Measurements from ENCODE around the gene SIX6.

GRCh38 chr14:60506462-60506984, 2.4 kb upstream of the SIX6 start:
- no peak for TF ChIP-seq CTCF (IDR thresholded peaks at IDR 0.05)
- no peak for TF ChIP-seq POLR2A (IDR thresholded peaks at IDR 0.05)

Measured in Peyer's patch (tissue), 4 donors.